ENCODE measurements around the gene HGD.

- TF ChIP-seq CTCF (optimal IDR thresholded peaks at IDR 0.05 in 1 of 3, IDR thresholded peaks at IDR 0.05 in 1 of 3, conservative IDR thresholded peaks at IDR 0.05 in 1 of 3; ENCODE audit: extremely low read depth in 1 of 3, insufficient read depth in 2 of 3, low read length in 3 of 3) (no peak), EZH2 (IDR thresholded peaks at IDR 0.05; ENCODE audit: low read length) (no peak)
These were observed 36.8 kb downstream of the HGD start for GRCh38 chr3:120645083-120645845.
